Common myeloid progenitor, CD34-positive (primary cell): ENCODE data around the gene ART3.

ENCODE experiments used
- CTCF ChIA-PET: fragments of 350-600 bp; sonication (Branson Sonifier 250); formaldehyde crosslinking; loops from one replicate; lab custom pipeline; 2021; ENCODE audit warnings: antibody characterized with exemption; lab: Charles Lee
- POLR2A ChIA-PET: fragments of 350-600 bp; sonication (Branson Sonifier 250); formaldehyde crosslinking; loops from one replicate; lab custom pipeline; 2021; ENCODE audit warnings: antibody characterized with exemption; lab: Charles Lee
- DNase-seq, 3 donors: peaks; one replicate each; pipeline versions ENCODE4 v3.0.0 to v3.0.0-alpha.2; 2013
- H3K27ac ChIP-seq, 2 experiments: 1 replicate in 1 of 2; 2 replicates in 1 of 2; pipeline ENCODE4 v1.7.0; 2013; ENCODE audit warnings: inconsistent platforms in 2 of 2, low read length in 2 of 2, mild to moderate bottlenecking in 2 of 2, low read depth in 1 of 2, moderate library complexity in 1 of 2; ENCODE audit not compliant: severe bottlenecking in 2 of 2, insufficient read depth in 1 of 2, poor library complexity in 1 of 2
- H3K27me3 ChIP-seq, 5 experiments: replicated peaks in 2 of 5; 1 replicate in 3 of 5; 2 replicates in 2 of 5; pipeline versions ENCODE4 v1.6.1 to v1.7.0; 2013; ENCODE audit warnings: low read length in 4 of 5, mild to moderate bottlenecking in 2 of 5, moderate library complexity in 2 of 5, inconsistent platforms in 1 of 5; ENCODE audit not compliant: insufficient read depth in 5 of 5, control insufficient read depth in 4 of 5
- H3K36me3 ChIP-seq, 4 experiments: 1 replicate in 2 of 4; 2 replicates in 2 of 4; pipeline versions ENCODE4 v1.6.1 to v1.7.0; 2013; ENCODE audit warnings: low read length in 3 of 4, control low read depth in 1 of 4, mild to moderate bottlenecking in 1 of 4; ENCODE audit not compliant: control insufficient read depth in 4 of 4, insufficient read depth in 4 of 4
- H3K4me1 ChIP-seq, 4 experiments: 1 replicate in 3 of 4; 2 replicates in 1 of 4; pipeline versions ENCODE4 v1.6.1 to v1.7.1; 2013; ENCODE audit warnings: low read length in 3 of 4, mild to moderate bottlenecking in 3 of 4, control low read depth in 1 of 4, inconsistent platforms in 1 of 4, moderate library complexity in 1 of 4; ENCODE audit not compliant: control insufficient read depth in 4 of 4, insufficient read depth in 4 of 4; ENCODE audit errors: control extremely low read depth in 1 of 4
- H3K4me3 ChIP-seq, 7 experiments: 1 replicate in 4 of 7; 2 replicates in 3 of 7; pipeline versions ENCODE4 v1.5.1 to v1.7.0; 2013; ENCODE audit warnings: mild to moderate bottlenecking in 7 of 7, low read length in 6 of 7, moderate library complexity in 6 of 7, inconsistent platforms in 2 of 7, low read depth in 2 of 7, control low read depth in 1 of 7; ENCODE audit not compliant: insufficient read depth in 4 of 7, control insufficient read depth in 1 of 7; ENCODE audit errors: extremely low read depth in 1 of 7
- H3K9me3 ChIP-seq, 5 experiments: 1 replicate in 4 of 5; 2 replicates in 1 of 5; pipeline versions ENCODE4 v1.6.1 to v1.7.1; 2013; ENCODE audit warnings: low read length in 4 of 5, mild to moderate bottlenecking in 2 of 5, inconsistent platforms in 1 of 5, low read depth in 1 of 5, moderate library complexity in 1 of 5; ENCODE audit not compliant: control insufficient read depth in 4 of 5, insufficient read depth in 2 of 5; ENCODE audit errors: control extremely low read depth in 1 of 5
- WGBS: methylation state at CpG from one replicate; pipeline ENCODE4 v1.1.5; 2013; ENCODE audit not compliant: insufficient coverage; 5-methylcytosine and 5-hydroxymethylcytosine counted together

ART3 gene

GRCh38 chr4:76127754-76128153 is 53.2 kb downstream of the ART3 start:
- Histone ChIP-seq H3K9me3 (peaks cover 0 to 2% (median 0%) of the 10 kb centered on the region in 5 experiments), H3K4me1 (no peaks in the 10 kb centered on the region), H3K36me3 (peaks cover 12 to 50% (median 34%) of the 10 kb centered on the region in 4 experiments), H3K27ac (no peak overlapping the region), H3K4me3 (no peak overlapping the region), H3K27me3 (no peaks in the 10 kb centered on the region)
- WGBS = no CpG with 5 or more reads among the region's 3 CpGs
- ChIA-PET CTCF (no interaction called here), POLR2A (interaction anchor here (1.1 kb wide), 1 partner anchor 21 kb away, joined by 3 read pairs; the partner anchor contains the start of gene NUP54)
- DNase-seq = no peak

DNA sequence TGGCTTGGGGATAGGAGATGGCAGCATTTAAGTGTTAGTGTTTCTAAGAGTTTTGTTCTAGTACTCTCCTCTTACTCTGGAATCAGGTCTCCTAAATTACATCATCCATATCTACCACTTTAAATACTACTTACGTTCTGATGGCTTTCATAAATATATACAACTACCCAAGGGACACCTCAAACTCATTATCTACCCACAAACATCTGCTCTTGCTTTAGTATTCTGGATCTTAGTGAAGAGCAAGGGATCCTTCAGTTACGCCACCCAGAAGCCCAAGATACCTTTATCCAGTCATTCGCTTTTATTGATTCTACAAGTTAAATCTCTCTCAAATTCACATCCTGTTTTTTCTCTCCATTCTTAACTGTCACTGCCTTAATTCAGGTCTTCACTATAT is 66.7 kb downstream of the ART3 start:
- ChIA-PET CTCF (interaction anchor here (1.0 to 1.2 kb wide), 2 partner anchors 9 to 10 kb away, joined by 3 to 5 read pairs; no protein-coding TSS in a partner anchor), POLR2A (no interaction called here)
- Histone ChIP-seq H3K4me1 (peaks cover 0 to 5% (median 3%) of the 10 kb centered on the region in 4 experiments), H3K4me3 (no peak overlapping the region), H3K36me3 (peaks cover 14 to 60% (median 37%) of the 10 kb centered on the region in 4 experiments), H3K27ac (no peak overlapping the region), H3K9me3 (no peaks in the 10 kb centered on the region), H3K27me3 (no peaks in the 10 kb centered on the region)
- 95% methylated on average over 2 of the region's 3 CpGs for WGBS
- DNase-seq = peak in 1 of 3 donors; percentile 23

- ChIA-PET POLR2A (no interaction called here), CTCF (no interaction called here)
- DNase-seq = no peak
- Histone ChIP-seq H3K27ac (no peak overlapping the region), H3K36me3 (peaks cover 9 to 41% (median 24%) of the 10 kb centered on the region in 4 experiments), H3K4me1 (peaks cover 14 to 30% (median 21%) of the 10 kb centered on the region in 4 experiments), H3K4me3 (no peak overlapping the region), H3K9me3 (no peaks in the 10 kb centered on the region), H3K27me3 (no peaks in the 10 kb centered on the region)
Measured at GRCh38 chr4:76144546-76144945, 70.0 kb downstream of the ART3 start.

GRCh38 chr4:76147454-76148141 is 73.1 kb downstream of the ART3 start:
- Histone ChIP-seq H3K36me3 (peaks cover 0 to 16% (median 6%) of the 10 kb centered on the region in 4 experiments), H3K4me3 (peak overlapping the region; percentile 89 to 97 (median 95)), H3K9me3 (no peaks in the 10 kb centered on the region), H3K27ac (peak overlapping the region; percentile 92 to 94), H3K27me3 (no peaks in the 10 kb centered on the region), H3K4me1 (peaks cover 15 to 31% (median 24%) of the 10 kb centered on the region in 4 experiments)
- WGBS = under 1% methylated on average over 29 of the region's 31 CpGs
- peak; percentile 49 to 81 (median 75) for DNase-seq
- POLR2A ChIA-PET = interaction anchor here (1.0 kb wide), 1 partner anchor 19 kb away, joined by 3 read pairs; no protein-coding TSS in a partner anchor
- CTCF ChIA-PET = no interaction called here

DNA sequence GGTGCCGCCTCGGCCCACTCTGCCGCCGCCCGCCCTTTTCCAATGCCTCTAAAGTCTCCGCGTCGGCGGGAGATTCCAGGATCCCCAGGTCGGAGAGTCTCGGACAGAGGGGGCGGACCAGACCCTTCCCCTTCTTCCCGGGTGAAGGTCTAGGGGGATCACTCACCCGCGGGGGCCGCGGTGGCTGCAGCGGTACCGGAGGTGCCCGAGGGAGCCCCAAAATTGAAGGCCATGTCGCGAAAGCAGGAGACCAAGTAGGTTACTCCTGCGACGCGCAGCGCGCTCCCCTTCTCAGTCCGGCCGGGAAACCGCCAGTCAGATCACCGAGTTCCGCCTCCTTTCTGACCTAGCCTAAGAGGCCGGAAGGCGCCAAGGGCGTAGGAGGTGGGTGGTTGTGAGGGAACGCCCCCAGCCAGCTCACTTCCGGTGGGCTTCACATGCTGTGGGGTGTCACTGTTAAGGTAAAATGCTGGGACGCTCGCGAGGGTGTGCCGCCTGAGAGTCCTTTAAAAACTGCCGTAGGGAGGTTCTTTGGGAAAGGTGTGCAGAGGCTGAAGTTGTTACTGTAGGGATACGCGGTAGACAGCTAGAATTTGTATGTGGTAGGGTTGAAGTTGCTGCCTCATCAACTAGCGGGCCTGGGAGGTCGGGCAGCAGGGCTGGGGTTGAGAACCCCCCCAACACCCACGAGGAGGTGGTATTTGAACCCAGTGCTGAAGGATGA is 73.8 kb downstream of the ART3 start, which contains the start of gene NUP54:
Gene NUP54, minus strand, starts transcription at position 256 of the 724 bp plus-strand sequence. Its CDS starts 23 bp downstream, at position 233.
- Histone ChIP-seq H3K9me3 (no peaks in the 10 kb centered on the region), H3K27me3 (no peaks in the 10 kb centered on the region), H3K4me3 (peak within 1 kb of the TSS; percentile 89 to 97 (median 95)), H3K4me1 (peaks cover 15 to 31% (median 24%) of the 10 kb centered on the region in 4 experiments), H3K27ac (peak within 1 kb of the TSS; percentile 92 to 94), H3K36me3 (peaks cover 0 to 10% (median 4%) of the 10 kb centered on the region in 4 experiments)
- 0% methylated on average over 39 of the region's 47 CpGs for WGBS
- POLR2A ChIA-PET = interaction anchor here (0.6 to 1.0 kb wide), 2 partner anchors 14 to 20 kb away, joined by 3 to 6 read pairs; no protein-coding TSS in a partner anchor
- peak; percentile 97 to 99 (median 98) for DNase-seq
- CTCF ChIA-PET = interaction anchor here (0.7 to 1.0 kb wide), 3 partner anchors 11 to 32 kb away, joined by 3 to 4 read pairs (median 3); no protein-coding TSS in a partner anchor

DNA sequence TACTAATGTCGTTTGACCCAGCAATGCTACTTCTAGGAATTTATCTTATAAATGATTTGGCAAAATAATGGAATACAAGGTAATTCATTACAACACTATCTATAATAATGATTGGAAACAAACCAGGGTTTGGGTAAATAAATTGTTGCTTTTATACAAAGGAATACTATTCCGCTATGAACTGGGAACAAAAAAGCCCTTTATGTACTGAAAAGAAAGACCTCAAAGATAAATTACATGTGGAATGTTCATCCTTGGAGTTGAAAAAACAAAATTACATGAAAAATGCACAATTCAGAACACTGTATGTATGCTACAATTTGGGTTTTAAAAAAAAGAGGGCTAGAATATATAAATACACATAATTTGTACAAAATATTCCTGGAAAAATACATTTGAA is 78.8 kb downstream of the ART3 start:
- Histone ChIP-seq H3K4me3 (no peak overlapping the region), H3K27me3 (no peaks in the 10 kb centered on the region), H3K4me1 (peaks cover 0 to 14% (median 12%) of the 10 kb centered on the region in 4 experiments), H3K36me3 (peaks cover 0 to 3% (median under 1%) of the 10 kb centered on the region in 4 experiments), H3K9me3 (peaks cover 0 to 9% (median 0%) of the 10 kb centered on the region in 5 experiments), H3K27ac (no peak overlapping the region)
- WGBS = no CpG with 5 or more reads among the region's 2 CpGs
- ChIA-PET CTCF (interaction anchor here (4.0 kb wide), 1 partner anchor 26 kb away, joined by 16 read pairs; no protein-coding TSS in a partner anchor), POLR2A (no interaction called here)
- no peak for DNase-seq
